Stimulated activated CD4-positive, alpha-beta T cell treated with anti-CD3 and anti-CD28 coated beads, Interleukin-15, amount 100 ng/mL, for 48 hours (primary cell): ENCODE data around the gene HIP1R.
"Not testable (repeated sequence)": the region's sequence is repeated elsewhere in the genome, so short reads cannot be mapped to it uniquely, and the experiment has no call there.

Experiments
- DNase-seq, 2 donors: peaks; one replicate each; pipeline ENCODE4 v3.0.0-alpha.2; 2020; ENCODE audit warnings: low read depth in 2 of 2

Gene HIP1R

GRCh38 chr12:122893208-122894153 lies 58.2 kb downstream of the HIP1R start:
- DNase-seq: no peak

- no peak for DNase-seq
Measured at GRCh38 chr12:122894193-122895121, 59.2 kb downstream of the HIP1R start.

- no peak for DNase-seq
Measured at GRCh38 chr12:122895320-122895703, 60.1 kb downstream of the HIP1R start.

GRCh38 chr12:122895704-122896636 lies 60.7 kb downstream of the HIP1R start, which contains the start of gene VPS37B:
TSS of gene VPS37B (minus strand) at chr12:122896124. CDS start at chr12:122896062, 62 bp downstream.
- DNase-seq: peak; percentile 71 to 75

GRCh38 chr12:122896662-122897061 lies 61.4 kb downstream of the HIP1R start:
- DNase-seq: no peak

- no peak for DNase-seq
Measured at GRCh38 chr12:122899887-122900286, 64.6 kb downstream of the HIP1R start.

- no peak for DNase-seq
Measured at GRCh38 chr12:122902854-122903692, 67.8 kb downstream of the HIP1R start.

- no peak for DNase-seq
Measured at GRCh38 chr12:122903693-122904034, 68.4 kb downstream of the HIP1R start.

- DNase-seq: not testable (repeated sequence)
Measured at GRCh38 chr12:122905258-122905657, 70.0 kb downstream of the HIP1R start.

- no peak for DNase-seq
Measured at GRCh38 chr12:122908915-122909314, 73.7 kb downstream of the HIP1R start.

- no peak for DNase-seq
Measured at GRCh38 chr12:122909442-122910288, 74.4 kb downstream of the HIP1R start.
